Hepatic stellate cell (primary cell): ENCODE measurements around the gene DCBLD1.
"Not testable (repeated sequence)": the region's sequence is repeated elsewhere in the genome, so short reads cannot be mapped to it uniquely, and the experiment has no call there.

ENCODE experiments used
- DNase-seq: peaks from one replicate; pipeline ENCODE4 v3.0.0; 2011; ENCODE audit warnings: low spot score

The DCBLD1 gene

GRCh38 chr6:117501722-117502121 lies 19.2 kb downstream of the DCBLD1 start:
- DNase-seq, result no peak

GRCh38 chr6:117502580-117502979 lies 20.1 kb downstream of the DCBLD1 start:
- no peak for DNase-seq

GRCh38 chr6:117503211-117503610 lies 20.7 kb downstream of the DCBLD1 start:
- DNase-seq, result no peak

DNA sequence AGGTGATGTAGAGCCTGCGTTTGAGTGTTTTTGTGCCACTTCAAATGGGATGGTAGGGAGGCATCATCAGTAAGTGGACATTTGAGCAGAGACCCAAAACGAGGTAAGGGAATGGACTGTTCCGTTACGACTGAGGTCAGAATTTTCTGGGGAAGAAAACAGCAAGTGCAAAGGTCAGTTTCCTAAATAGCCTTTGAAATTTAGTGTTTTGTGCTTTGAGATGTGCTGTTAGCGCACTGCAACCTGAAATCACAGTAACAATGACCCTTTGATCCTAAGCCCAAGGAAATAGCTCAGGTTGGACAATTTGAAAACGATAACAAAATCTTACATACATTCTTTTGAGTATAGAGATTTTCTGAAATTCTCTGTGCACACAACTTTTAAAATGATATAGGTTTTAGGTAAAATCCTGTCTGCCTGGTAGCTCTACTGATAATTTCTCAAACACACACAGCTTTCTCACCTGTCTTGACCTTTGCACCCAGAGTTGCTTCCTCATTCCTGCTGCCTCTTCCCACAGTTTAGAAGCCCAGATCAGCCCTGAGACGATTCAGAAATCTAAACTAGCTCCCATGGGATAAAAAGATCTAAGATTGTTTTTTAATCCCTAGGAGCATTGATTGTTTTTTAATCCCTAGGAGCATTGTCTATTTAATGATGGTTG lies 22.1 kb downstream of the DCBLD1 start:
- DNase-seq, result no peak

GRCh38 chr6:117505311-117505710 lies 22.8 kb downstream of the DCBLD1 start:
- no peak for DNase-seq

- peak; percentile 44 for DNase-seq
Measured at GRCh38 chr6:117506180-117506835, 23.8 kb downstream of the DCBLD1 start.

DNA sequence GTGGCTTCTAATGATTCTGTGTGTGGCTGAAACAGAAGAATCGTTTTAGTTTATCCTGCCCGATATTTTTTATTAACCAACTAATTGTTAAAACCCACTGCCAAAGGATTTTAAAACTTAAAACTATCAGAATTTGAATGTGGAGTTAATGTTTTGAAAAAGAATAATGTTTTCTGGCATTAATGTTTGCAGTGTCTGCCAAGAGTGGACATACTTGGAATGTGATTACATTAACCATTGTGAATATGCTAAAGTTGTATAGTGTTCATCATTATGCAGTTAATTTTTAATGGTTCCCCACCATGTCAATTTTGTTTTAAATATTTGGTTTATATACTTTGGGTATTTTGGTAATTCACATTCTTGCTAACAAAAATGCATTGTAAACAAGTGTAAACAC lies 24.4 kb downstream of the DCBLD1 start:
- DNase-seq, result no peak

DNA sequence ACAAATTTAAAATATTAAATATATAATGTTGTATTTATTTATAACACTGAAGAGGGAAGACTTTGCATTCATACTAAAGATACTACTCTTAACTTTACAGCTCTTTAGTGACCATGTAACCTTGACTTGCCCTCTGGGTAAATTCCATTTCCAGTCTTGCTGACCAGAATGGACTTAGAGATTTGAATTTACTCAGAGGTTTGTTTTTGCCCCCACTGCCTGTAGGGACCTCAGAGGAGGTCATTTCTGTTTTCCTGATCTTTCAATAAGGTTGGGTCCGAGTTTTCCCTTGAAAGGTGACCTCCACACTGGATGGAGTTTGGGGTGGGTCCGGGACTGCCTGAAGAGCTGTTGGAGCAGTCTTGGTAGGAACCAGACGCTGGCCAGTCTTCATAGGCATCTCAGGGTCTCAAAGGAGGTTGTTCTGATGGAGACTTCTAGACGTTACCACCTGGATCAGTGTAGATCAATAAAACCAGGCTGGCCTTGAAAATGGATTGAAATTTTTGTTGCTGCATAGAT lies 26.0 kb downstream of the DCBLD1 start:
- DNase-seq, result no peak

GRCh38 chr6:117509021-117509420 lies 26.5 kb downstream of the DCBLD1 start:
- DNase-seq, result no peak

GRCh38 chr6:117512056-117512828 lies 29.8 kb downstream of the DCBLD1 start:
- DNase-seq, result no peak

DNA sequence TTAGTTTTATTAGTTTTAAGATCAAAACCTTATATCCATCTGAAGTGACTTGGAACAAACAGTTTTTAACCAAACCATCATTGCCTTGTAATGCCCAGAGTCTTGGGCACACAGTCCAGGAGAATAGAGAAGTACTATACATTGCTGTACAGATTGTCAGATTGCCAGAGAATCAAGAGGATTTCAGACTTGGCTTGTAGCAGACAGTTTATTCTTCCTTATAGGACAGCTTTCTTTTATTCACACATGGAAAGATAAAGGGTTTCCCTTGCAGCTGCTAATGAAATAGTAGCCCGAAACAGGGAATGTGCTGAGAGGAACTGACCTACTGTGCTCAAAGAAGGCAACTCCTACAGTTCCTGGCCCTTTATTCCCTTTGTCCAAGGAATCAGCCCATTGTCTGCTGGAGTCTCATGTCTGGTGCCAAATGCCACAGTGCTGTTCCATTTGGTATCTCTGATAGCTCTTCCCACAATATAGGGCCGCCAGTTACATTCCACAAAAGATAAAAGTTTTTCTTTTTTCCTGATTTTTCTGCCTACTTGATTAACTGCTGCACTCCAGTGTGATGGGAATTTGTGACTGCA lies 30.6 kb downstream of the DCBLD1 start:
- DNase-seq, result no peak

DNA sequence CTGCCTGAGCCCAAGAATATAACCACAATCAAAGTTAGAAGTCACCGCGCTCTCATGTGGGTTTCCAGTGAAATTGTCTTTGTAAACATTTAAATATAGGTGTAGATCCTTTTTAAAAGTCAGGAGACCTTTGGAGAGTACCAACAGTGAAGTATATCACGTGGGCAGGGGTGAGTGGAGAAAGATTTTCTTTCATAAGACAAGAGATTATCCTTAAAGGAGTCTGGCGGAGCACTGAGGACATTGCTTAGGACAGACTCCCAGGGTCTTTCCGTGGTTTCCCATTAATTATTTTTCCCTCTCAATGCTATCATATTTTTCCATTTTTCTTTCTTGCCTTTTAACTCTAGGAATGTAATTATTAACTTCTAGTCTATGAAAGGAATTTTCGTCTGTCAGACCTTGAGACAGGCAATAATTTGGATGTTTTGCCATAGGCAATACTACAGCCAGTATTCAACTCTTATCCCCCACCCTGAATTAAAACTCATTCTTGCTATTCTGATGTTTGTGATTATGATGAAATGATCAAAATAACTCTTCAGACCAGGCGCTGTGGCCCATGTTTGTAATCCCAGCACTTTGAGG lies 31.4 kb downstream of the DCBLD1 start:
- DNase-seq, result no peak

DNA sequence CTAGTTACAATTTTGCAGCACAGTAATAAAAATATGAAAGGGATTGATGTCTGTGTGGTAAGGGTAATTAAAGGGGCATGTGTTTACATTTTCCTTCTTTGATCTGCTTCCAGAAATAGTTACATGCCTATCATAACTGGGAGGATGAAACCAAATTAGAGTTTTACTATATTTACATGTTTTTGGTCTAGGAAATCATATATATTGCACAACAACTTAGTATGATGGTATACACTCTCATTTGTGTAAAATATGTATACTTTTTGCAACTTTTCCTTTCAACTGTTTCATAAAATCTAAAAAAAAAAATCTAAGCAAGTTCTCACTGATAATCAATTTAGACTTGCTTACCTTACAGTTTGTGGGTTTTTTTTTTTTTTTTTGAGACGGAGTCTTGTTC lies 32.2 kb downstream of the DCBLD1 start:
- DNase-seq, result no peak

GRCh38 chr6:117515326-117515725 lies 32.9 kb downstream of the DCBLD1 start:
- no peak for DNase-seq

- DNase-seq, result not testable (repeated sequence)
Measured at GRCh38 chr6:117517995-117518394, 35.5 kb downstream of the DCBLD1 start.

DNA sequence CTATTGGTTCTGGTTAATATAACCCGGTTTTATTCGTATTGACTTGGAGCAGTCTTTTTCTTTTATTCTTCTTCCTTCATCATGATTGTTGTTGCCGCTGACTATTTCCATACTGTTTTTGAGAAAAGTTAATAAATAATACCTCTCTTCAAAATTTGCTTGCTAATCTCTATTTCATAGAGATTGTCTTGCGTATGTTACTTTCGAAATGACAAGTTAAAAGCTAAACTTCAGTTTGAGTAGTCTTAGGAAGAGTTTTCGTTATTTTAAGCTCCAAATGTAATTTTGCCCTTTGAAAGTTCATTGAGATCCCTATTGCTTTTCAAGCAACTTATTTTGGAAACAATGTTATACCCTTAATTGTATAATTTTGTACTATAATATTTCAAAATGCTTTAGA lies 36.4 kb downstream of the DCBLD1 start:
- no peak for DNase-seq

DNA sequence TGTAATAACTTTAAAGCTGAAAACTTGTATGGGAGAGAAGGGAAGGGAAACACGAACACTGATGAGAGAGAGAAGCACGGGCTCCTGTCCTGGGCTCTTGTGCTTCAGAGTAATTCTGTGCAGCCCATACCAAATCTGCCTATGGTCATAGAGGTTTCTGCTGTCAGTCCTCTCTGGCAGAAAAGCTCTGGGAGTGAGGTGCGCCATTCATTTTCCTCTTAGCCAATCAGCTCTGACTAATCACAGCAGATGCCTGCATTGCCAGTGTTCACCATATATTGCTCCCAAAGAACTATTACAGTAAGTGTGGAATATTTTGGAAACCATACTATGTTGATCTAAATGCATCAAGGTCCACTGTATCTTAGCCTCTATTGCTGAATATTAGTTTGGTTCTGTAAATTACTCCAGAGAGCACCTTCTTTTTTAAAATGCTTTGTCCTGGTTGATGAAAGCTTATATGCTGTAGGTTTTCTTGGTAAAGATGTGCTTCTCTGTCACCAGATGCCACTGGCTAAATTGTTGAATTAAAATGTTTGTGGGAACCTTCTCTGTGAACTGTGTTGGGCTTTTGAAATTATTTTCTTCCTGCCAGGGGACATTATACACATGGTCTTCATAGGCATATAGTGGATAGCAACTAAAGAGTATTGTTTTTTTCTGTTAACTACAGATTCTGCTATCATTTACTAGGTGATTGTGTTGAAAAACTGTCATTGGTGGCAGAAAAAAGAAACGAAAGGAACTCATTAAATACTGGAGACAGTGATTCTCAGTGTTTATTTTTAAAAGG lies 38.3 kb downstream of the DCBLD1 start:
- DNase-seq, result no peak

GRCh38 chr6:117521791-117522502 lies 39.5 kb downstream of the DCBLD1 start:
- no peak for DNase-seq

GRCh38 chr6:117525607-117526006 lies 43.1 kb downstream of the DCBLD1 start:
- no peak for DNase-seq

DNA sequence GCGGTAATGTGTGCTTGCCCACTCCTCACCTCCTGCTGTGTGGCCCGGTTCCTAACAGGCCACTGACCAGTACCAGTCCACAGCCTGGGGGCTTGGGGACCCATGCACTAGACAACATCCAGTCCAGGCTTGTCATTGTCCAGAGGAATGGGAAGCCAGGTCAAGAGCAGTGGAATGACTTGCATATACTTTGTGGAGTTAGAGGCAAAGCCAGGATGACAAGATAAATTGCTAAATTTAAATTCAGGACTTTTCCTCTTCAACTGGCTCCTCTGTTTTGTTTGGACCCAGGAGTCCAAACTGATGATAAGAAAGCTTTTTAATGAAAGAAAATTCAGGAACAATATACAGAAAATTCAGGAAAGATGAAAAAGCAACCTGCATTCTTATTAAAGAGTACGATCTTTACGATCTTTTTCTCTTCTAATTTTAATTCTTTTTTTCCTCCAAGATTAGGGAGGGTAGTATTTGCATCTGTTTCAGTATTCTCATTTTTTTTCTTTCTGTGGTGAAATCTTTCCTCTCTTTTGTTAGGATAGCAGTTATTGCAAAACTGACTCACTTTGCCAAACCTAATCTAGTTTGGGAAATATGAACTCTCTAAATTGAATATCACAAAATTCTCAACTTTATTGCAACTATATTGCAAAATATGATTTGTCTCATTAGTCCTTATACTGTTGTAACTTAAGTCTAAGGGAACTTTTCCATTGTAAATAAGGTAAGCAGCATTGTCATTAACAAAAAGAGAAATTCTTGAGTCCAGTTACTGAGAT lies 48.2 kb downstream of the DCBLD1 start:
- no peak for DNase-seq
